Endodermal cell (in vitro differentiated cells): ENCODE data around the gene ZNF594. TPM values are rescaled to one million over a fixed set of nuclear protein-coding genes. Genes with fewer than 3 reads are reported as not detected.

Experiments
- DNase-seq: peaks from one replicate; pipeline ENCODE4 v3.0.0-alpha.2; 2017
- H3K27ac ChIP-seq: 2 replicates; pipeline ENCODE4 v1.5.1; 2013; ENCODE audit warnings: mild to moderate bottlenecking, low read depth, low read length, moderate library complexity
- H3K27me3 ChIP-seq: 2 replicates; pipeline ENCODE4 v1.6.1; 2013; ENCODE audit warnings: mild to moderate bottlenecking, low read length, moderate library complexity; ENCODE audit not compliant: insufficient read depth, control insufficient read depth, poor library complexity, severe bottlenecking
- H3K36me3 ChIP-seq: 2 replicates; pipeline ENCODE4 v1.7.0; 2013; ENCODE audit warnings: mild to moderate bottlenecking, low read length, moderate library complexity; ENCODE audit not compliant: control insufficient read depth, insufficient read depth
- H3K4me1 ChIP-seq: one replicate; pipeline ENCODE4 v1.7.0; 2013; ENCODE audit warnings: low read length; ENCODE audit not compliant: control insufficient read depth, insufficient read depth
- H3K4me3 ChIP-seq: 2 replicates; pipeline ENCODE4 v1.5.1; 2013; ENCODE audit warnings: mild to moderate bottlenecking, low read length, moderate library complexity
- H3K9ac ChIP-seq: 2 replicates; pipeline ENCODE4 v1.6.1; 2013; ENCODE audit warnings: mild to moderate bottlenecking, low read length, moderate library complexity; ENCODE audit not compliant: poor library complexity, severe bottlenecking; ENCODE audit errors: extremely low read depth
- H3K9me3 ChIP-seq: 2 replicates; pipeline ENCODE4 v1.6.1; 2013; ENCODE audit warnings: mild to moderate bottlenecking, low read length, moderate library complexity; ENCODE audit not compliant: control insufficient read depth
- H3K27ac Mint-ChIP-seq: 2 replicates; pipeline ENCODE4 v1.8.0; 2020; ENCODE audit warnings: mixed read lengths
- H3K27me3 Mint-ChIP-seq: 2 replicates; pipeline ENCODE4 v1.8.0; 2021; ENCODE audit warnings: mild to moderate bottlenecking, mixed read lengths; ENCODE audit not compliant: insufficient read depth
- H3K36me3 Mint-ChIP-seq: 2 replicates; pipeline ENCODE4 v1.8.0; 2020; ENCODE audit warnings: low read depth, mixed read lengths
- H3K4me1 Mint-ChIP-seq: 2 replicates; pipeline ENCODE4 v1.8.0; 2020; ENCODE audit warnings: mixed read lengths
- H3K4me3 Mint-ChIP-seq: 2 replicates; pipeline ENCODE4 v1.8.0; 2020; ENCODE audit warnings: mild to moderate bottlenecking, moderate library complexity, mixed read lengths
- H3K9me3 Mint-ChIP-seq: 2 replicates; pipeline ENCODE4 v1.8.0; 2020; ENCODE audit warnings: mild to moderate bottlenecking, mixed read lengths
- CTCF ChIP-seq: fragments of 200-600 bp; sonication (generic); conservative IDR thresholded peaks from 2 replicates; pipeline ENCODE4 v1.5.0; 2021; ENCODE audit warnings: antibody characterized with exemption, mild to moderate bottlenecking
- WGBS, 2 experiments: methylation state at CpG; one replicate each; pipeline versions ENCODE4 v1.1.5 to v1.1.7; 2013; ENCODE audit warnings: missing lambda C conversion rate in 2 of 2, mixed read lengths in 1 of 2; ENCODE audit not compliant: insufficient coverage in 1 of 2, insufficient read length in 1 of 2; 5-methylcytosine and 5-hydroxymethylcytosine counted together
- total RNA-seq, 2 donors: library from RNA; stranded (reverse); fragmentation: NEBNext Ultra II Directional in 1 of 2; extraction: Animal tissue kit (Norgen Biotek cat#: 25700) in 1 of 2; gene quantifications; 2 replicates in 1 of 2; 3 replicates in 1 of 2; pipeline ENCODE4 v1.2.1, GENCODE V29; 2021

Gene ZNF594
- total RNA-seq, 2 donors from 2014 or later, result 13.9 to 15.5 TPM

DNA sequence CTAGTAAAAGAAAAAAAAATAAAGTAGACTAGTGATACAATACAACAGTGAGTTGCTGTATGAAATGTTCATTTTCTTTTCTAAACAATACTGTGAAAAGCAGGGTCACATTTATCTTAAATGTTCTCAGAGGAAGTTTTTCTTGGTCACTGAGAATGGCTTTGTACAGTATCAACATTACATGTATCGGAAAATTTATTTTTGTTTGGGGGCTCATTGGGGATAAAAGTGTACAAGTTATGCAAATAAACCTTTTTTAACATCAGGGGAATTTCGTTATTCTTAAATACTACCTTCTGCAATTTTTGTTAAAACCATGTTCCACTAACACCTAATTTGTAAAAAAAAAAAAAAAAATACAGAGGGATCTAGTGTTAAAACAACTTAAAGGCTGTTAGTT is 8.7 kb upstream of the ZNF594 start:
- Histone ChIP-seq H3K27me3 (no peaks in the 10 kb centered on the region), H3K9ac (no peak overlapping the region), H3K27ac (no peak overlapping the region), H3K4me3 (no peak overlapping the region), H3K4me1 (no peaks in the 10 kb centered on the region), H3K36me3 (no peaks in the 10 kb centered on the region), H3K9me3 (no peaks in the 10 kb centered on the region)
- 0% methylated on average over 1 of the region's 2 CpGs; no CpG with 5 or more reads in 1 of the 2 experiments for WGBS, 2 experiments
- Mint-ChIP-seq H3K36me3 (no peaks in the 10 kb centered on the region), H3K4me1 (no peaks in the 10 kb centered on the region), H3K27ac (no peak overlapping the region), H3K27me3 (no peaks in the 10 kb centered on the region), H3K9me3 (peaks cover 4% of the 10 kb centered on the region), H3K4me3 (no peak overlapping the region)
- TF ChIP-seq CTCF, result no peak
- no peak for DNase-seq

GRCh38 chr17:5198472-5198871 is 6.8 kb upstream of the ZNF594 start:
- peaks cover 1% of the 10 kb centered on the region for H3K27me3 Mint-ChIP-seq
- no peaks in the 10 kb centered on the region for H3K9me3 Mint-ChIP-seq
- 90% methylated on average over 7 of the region's 7 CpGs for WGBS, 2 experiments

DNA sequence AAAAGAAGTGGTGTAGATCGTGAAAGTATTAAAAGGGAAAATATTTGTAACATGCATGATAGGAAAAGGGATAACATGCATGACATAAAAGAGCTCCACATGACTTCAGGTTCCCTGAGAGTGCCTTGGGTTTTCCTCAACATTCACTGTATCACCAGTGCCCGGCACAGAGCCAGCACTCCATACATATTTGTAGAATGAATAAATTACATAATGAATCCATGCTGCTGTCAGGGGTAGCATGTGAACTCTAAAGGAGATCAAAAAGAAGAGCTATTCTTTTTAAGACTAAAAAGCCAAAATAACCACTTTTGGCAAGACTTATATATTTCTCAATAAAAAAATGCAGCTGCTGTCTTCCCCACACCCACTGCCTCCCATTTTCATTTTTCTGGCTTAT is 2.7 kb upstream of the ZNF594 start:
- H3K4me3 ChIP-seq, result no peak overlapping the region
- DNase-seq, result no peak
- H3K27ac ChIP-seq, result no peak overlapping the region
- Mint-ChIP-seq H3K36me3 (peaks cover 21% of the 10 kb centered on the region), H3K27ac (no peak overlapping the region), H3K4me3 (no peak overlapping the region), H3K4me1 (no peaks in the 10 kb centered on the region), H3K27me3 (peaks cover 1% of the 10 kb centered on the region), H3K9me3 (peaks cover 34% of the 10 kb centered on the region)
- 88 to 96% methylated on average over 1 to 2 of the region's 2 CpGs for WGBS, 2 experiments
- TF ChIP-seq CTCF, result no peak
- no peak overlapping the region for H3K9ac ChIP-seq
- H3K36me3 ChIP-seq, result peaks cover 12% of the 10 kb centered on the region
- peaks cover 18% of the 10 kb centered on the region for H3K9me3 ChIP-seq
- H3K27me3 ChIP-seq, result no peaks in the 10 kb centered on the region
- no peaks in the 10 kb centered on the region for H3K4me1 ChIP-seq

More at GRCh38 chr17:5198472-5198871, 6.8 kb upstream of the ZNF594 start:
- Mint-ChIP-seq H3K4me1 (no peaks in the 10 kb centered on the region), H3K27ac (no peak overlapping the region), H3K36me3 (no peaks in the 10 kb centered on the region), H3K4me3 (no peak overlapping the region)
- H3K9me3 ChIP-seq, result no peaks in the 10 kb centered on the region
- no peak overlapping the region for H3K9ac ChIP-seq
- DNase-seq, result no peak
- H3K27ac ChIP-seq, result no peak overlapping the region
- no peaks in the 10 kb centered on the region for H3K4me1 ChIP-seq
- TF ChIP-seq CTCF, result no peak
- no peaks in the 10 kb centered on the region for H3K36me3 ChIP-seq
- H3K4me3 ChIP-seq, result no peak overlapping the region
- H3K27me3 ChIP-seq, result no peaks in the 10 kb centered on the region
